Stimulated activated CD8-positive, alpha-beta memory T cell treated with anti-CD3 and anti-CD28 coated beads, Interleukin-12 subunit alpha, Interleukin-12 subunit beta, amount 100 ng/mL, for 4 hours (primary cell): ENCODE results near the gene PXDC1.
"Not testable (repeated sequence)": the region's sequence is repeated elsewhere in the genome, so short reads cannot be mapped to it uniquely, and the experiment has no call there.

Source experiments
- DNase-seq: peaks from one replicate; pipeline ENCODE4 v3.0.0-alpha.2; 2020; ENCODE audit warnings: low read depth

Gene PXDC1

DNA sequence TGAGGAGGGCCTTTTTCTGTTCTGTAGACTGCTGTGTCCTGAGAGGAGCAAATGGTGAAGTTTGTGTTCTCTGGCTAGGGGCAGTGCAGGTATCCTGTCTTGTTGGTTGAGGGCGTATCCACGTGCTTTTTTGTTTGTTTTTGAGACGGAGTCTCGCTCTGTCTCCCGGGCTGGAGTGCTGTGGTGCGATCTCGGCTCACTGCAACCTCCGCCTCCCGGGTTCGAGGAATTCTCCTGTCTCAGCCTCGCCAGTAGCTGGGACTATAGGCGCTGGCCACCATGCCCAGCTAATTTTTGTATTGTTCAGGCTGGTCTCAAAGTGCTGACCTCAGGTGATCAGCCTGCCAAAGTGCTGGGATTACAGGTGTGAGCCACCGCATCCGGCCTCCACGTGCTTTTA, 10.8 kb upstream of the PXDC1 start:
- no peak for DNase-seq

GRCh38 chr6:3761989-3762270, 10.4 kb upstream of the PXDC1 start:
- no peak for DNase-seq

- DNase-seq: no peak
Observed at GRCh38 chr6:3759646-3760232, 8.2 kb upstream of the PXDC1 start.

GRCh38 chr6:3758842-3759144, 7.3 kb upstream of the PXDC1 start:
- DNase-seq: no peak

- not testable (repeated sequence) for DNase-seq
Observed at GRCh38 chr6:3757998-3758841, 6.7 kb upstream of the PXDC1 start.

- DNase-seq: no peak
Observed at GRCh38 chr6:3757241-3757641, 5.7 kb upstream of the PXDC1 start.

- DNase-seq: no peak
Observed at GRCh38 chr6:3756546-3756945, 5.0 kb upstream of the PXDC1 start.

DNA sequence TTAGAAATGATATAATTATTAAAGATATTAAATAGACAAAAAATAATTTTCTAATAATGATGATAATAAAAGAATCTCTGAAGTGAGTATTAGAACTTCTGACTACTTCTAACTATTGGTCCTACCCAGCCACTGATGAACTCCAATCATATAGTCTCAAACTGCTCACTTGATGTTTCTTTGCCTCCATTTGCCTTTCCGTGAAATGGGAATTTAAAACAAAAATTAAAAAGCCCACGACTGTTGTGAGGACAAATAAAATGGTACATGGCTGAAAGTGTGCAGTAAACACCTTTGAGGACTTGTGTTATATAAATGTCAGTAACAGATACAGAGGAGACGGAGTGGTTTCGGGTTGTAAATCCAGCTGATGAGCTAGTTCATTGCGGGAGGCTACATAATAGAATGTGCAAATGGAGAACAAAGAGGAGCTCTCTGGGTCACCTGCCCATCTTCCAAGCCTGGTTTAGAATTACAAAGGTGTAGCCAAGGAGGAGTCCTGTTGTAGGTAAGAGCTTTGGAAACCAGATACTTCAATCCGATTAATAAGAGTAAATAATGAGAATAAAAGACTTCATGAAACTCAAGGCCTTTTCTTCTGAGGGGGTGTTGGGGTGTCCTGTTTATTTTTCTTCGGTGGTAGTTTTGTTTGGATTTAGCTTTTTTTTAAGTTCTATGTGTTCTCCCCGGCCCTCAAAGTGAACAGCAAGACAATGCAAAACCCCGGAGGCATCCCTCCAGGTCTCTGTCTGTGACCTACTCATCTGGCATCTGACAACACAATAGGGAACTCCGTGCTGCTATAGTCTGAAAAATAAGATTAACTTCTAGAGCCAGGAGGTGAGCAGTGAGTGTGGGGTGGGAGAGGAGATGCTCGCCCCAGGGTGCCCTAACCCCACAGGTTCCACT, 4.4 kb upstream of the PXDC1 start:
- DNase-seq: no peak

DNA sequence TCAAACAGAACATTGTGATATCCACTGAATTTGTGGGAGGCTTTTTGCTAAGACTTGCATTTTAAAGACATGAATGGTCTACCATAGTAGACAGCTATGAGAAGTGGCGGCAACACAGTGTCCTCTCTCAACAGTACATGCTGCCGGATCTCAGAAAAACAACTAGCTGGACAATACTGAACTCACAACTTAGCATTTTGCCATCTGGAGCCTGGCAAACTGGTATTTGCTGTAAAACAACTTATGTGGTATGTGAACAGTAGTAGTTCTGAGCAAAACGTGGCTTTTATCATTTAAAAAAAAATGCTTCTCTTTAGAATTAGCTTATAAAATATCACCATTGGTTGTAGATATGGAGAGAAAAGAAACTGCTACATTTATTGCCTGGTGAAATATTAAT, 3.3 kb upstream of the PXDC1 start:
- DNase-seq: no peak

DNA sequence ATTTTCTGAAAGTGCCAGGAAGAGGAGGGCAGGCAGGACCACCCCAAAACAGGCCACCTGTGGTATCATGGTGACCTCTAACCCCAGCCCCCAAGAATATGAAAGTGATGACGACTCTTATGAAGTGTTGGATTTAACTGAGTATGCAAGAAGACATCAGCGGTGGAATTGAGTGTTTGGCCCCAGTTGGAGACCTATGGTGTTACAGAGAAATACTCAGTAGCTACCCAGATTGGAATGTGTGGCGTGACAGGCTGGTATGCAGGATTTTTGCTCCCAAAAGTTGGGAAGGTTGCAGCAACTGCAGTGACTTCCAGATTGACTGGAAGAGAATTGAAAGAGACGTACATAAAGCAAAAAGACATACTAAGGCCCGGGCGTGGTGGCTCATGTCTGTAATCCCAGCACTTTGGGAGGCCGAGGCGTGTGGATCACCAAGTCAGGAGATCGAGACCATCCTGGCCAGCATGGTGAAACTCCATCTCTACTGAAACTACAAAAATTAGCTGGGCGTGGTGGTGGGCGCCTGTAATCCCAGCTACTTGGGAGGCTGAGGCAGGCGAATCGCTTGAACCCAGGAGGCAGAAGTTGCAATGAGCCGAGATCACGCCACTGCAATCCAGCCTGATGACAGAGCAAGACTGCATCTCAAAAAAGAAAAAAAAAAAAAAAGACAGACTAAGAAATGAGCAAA, 2.7 kb upstream of the PXDC1 start:
- not testable (repeated sequence) for DNase-seq

GRCh38 chr6:3753228-3753835, 1.8 kb upstream of the PXDC1 start:
- no peak for DNase-seq

DNA sequence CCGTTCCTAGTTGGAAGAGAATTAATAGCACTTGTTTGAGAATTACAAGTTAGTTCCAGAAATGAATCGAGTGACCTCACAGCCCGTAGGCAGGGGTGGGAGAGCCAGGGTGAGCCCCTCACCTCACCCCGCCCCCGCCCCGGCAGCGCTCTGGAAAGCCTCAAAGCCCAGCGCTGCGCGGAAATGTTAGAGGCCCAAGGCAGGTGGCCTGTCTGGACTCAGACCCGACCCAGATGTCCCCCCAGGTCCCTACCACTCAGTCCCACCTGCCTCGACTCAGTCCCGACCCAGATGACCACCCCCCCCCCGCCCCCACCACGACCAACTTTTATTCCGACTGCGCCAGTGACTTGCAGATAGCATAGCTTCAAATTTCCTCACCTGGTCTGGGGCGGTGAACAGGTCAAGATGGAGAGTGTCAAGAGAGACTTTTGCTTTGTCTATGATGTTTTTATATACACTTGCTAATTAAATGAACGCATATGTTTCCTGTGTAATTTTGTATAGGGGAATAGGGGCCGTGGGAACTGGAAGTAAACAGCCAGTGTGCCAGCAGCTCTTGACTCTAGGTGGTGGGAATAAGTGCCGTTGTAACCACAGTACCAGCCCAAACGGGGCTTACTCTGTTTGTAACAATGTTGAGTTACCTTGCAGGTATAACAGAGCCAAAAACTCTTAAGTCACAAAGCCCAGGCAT, 1.2 kb upstream of the PXDC1 start:
- DNase-seq: no peak

- peak; percentile 54 for DNase-seq
Observed at GRCh38 chr6:3751730-3752530, 417 bp upstream of the PXDC1 start.

- no peak for DNase-seq
Observed at GRCh38 chr6:3750317-3751076, 1.0 kb downstream of the PXDC1 start.

- no peak for DNase-seq
Observed at GRCh38 chr6:3749977-3750316, 1.6 kb downstream of the PXDC1 start.

DNA sequence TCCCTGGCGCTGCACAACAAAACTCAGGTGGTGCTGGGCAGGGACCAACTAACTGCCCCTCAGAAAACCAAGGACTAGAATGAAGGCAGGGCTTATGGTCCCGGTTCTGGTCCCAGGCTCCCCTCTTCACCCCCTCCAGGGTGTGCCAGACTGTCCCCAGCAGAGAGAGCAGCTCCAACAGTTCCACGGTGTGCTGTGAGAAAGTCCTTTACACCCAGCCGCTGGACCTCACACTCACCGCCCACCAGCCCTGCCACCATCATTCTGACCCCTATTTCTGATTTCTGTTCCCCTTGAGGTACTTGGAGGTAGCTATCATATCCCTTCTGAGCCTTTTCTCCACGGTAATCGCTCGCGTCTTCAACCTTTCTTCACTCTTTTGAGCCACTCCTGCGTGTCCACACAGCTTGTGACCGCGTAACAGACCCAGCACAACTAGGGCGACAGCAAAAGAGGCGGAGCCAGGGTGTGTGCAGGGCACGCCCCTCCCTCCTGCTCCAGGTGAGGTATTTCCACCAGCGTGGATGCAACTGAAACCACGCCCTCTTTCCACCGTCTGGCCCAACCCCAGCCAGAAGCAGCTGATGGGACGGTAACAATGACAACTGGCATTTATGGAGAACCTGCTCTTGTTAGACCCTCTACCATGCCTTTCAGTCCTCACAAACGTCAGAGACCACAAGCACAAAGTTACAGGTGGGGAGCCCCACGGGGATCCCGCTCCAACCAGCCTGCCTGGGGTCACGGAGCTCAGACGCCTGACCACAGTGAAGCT, 2.3 kb downstream of the PXDC1 start:
- DNase-seq: no peak

DNA sequence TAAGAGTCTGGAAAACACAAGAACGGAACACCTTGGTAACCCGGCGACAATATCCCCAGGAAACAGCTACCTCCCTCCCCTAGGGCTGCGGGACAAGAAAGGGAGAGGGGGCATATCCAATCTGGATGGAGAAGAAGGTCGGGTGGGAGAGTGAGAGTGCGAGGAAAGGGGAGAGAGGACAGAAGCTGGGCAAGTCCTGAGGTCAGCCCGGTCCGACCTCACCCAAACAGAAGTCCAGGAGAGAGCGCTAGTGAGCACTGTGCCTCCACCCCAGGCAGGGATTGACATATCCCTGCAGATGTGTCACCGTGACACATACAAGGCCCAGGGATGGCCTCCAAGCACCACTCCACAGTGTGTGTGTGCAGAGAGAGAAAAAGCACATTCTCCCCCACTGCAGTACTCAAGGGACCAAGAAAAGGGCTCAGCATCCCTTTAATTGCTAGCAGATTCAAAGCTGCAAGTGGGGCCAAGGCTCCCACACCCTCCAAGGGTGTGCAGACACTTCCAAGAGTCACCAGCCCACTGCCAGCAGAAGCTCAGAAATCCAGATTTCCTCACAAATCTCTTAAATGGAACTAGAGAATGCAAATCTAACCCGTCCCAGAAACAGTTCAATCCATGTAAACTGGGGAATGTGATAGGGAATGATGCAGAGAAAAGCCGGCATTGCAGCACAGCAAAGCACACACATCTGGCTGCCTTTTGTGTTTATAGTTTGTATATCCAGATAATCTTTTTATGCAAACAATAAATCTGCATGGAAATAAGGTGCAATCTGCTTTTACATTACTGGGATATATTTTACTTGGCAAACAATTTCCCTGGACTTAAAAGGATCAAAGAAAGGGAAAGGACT, 3.1 kb downstream of the PXDC1 start:
- DNase-seq: no peak

DNA sequence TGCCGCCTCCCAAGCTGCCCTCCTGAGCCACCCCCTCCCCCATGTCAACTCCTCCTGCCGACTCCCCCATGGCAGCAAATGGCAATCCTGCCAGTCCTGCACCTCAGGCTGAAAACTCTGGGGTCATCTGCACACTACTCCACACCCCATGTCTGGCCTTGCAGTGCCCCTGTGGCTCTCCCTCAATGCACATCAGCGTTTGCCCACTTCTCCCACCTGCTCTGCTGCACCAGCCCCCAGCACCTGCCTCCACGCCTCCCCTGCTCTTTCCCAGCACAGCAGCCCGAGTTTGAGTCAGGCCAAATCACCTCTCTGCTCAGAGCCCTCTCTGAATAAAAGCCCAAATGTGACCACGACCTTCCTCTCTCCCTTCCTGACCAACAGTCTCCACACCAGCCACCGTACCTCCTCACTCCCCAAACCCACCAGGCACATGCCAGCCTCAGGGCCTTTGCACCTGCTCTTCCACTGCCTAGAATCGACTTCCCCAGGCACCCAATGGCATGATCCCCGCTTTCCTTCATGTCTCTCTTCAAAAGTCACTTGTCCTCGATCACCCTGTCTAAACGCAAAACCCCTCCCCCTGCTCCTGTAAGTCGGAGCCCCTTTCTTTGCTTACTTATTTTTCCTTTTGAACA, 4.3 kb downstream of the PXDC1 start:
- DNase-seq: no peak
